Liver (tissue), 3 donors: ENCODE measurements around the gene ERC2.

Experiments
- CTCF ChIP-seq: fragments of 150-350 bp; IDR thresholded peaks from 2 replicates; pipeline ENCODE4 v1.5.1; 2017; ENCODE audit warnings: improper control_type of control experiment, low read depth, low read length; ENCODE audit not compliant: missing input control
- EGR1 ChIP-seq, 2 donors: IDR thresholded peaks; 2 replicates each; pipeline ENCODE4 v1.6.1; 2016 to 2018; ENCODE audit warnings: antibody characterized with exemption in 2 of 2, low read depth in 2 of 2
- FOXA1 ChIP-seq: IDR thresholded peaks from 2 replicates; pipeline ENCODE4 v1.6.1; 2016; ENCODE audit warnings: antibody characterized with exemption
- GABPA ChIP-seq, 2 donors: IDR thresholded peaks in 1 of 2; conservative IDR thresholded peaks in 1 of 2; 2 replicates each; pipeline ENCODE4 v1.6.1; 2016; ENCODE audit warnings: antibody characterized with exemption in 2 of 2, mild to moderate bottlenecking in 1 of 2, moderate library complexity in 1 of 2
- JUND ChIP-seq, 2 donors: IDR thresholded peaks; 2 replicates each; pipeline ENCODE4 v1.6.1; 2016; ENCODE audit warnings: antibody characterized with exemption in 2 of 2
- MAX ChIP-seq: IDR thresholded peaks from 2 replicates; pipeline ENCODE4 v1.6.1; 2016; ENCODE audit warnings: antibody characterized with exemption
- RAD21 ChIP-seq, 2 donors: IDR thresholded peaks; 2 replicates each; pipeline ENCODE4 v1.6.1; 2016; ENCODE audit warnings: antibody characterized with exemption in 2 of 2, mild to moderate bottlenecking in 2 of 2
- SP1 ChIP-seq: IDR thresholded peaks from 2 replicates; pipeline ENCODE4 v1.6.1; 2018; ENCODE audit warnings: antibody characterized with exemption, mild to moderate bottlenecking
- TAF1 ChIP-seq: conservative IDR thresholded peaks from 2 replicates; pipeline ENCODE4 v1.6.1; 2016; ENCODE audit warnings: antibody characterized with exemption, mild to moderate bottlenecking
- YY1 ChIP-seq: IDR thresholded peaks from 2 replicates; pipeline ENCODE4 v1.6.1; 2016; ENCODE audit warnings: antibody characterized with exemption, mild to moderate bottlenecking
- TF ChIP-seq, protein P1 (sequence below): IDR thresholded peaks from 2 replicates; pipeline ENCODE4 v1.6.1; 2016; ENCODE audit warnings: antibody characterized with exemption
- TF ChIP-seq, protein P2 (sequence below): IDR thresholded peaks from 2 replicates; pipeline ENCODE4 v1.6.1; 2016; ENCODE audit warnings: antibody characterized with exemption, mild to moderate bottlenecking
- donor health status: healthy.
- donor health status: healthy.

GRCh38 chr3:55692957-55693558 is 775.2 kb downstream of the ERC2 start:
- TF ChIP-seq CTCF (no peak), FOXA1 (no peak), GABPA (IDR thresholded peaks at IDR 0.05 in 1 of 2, conservative IDR thresholded peaks at IDR 0.05 in 1 of 2) (no peak), MAX (no peak), EGR1 (IDR thresholded peaks at IDR 0.05; ENCODE audit: low read depth in 2 of 2) (no peak), TAF1 (no peak), JUND (IDR thresholded peaks at IDR 0.05) (no peak), RAD21 (IDR thresholded peaks at IDR 0.05) (no peak), SP1 (no peak), YY1 (no peak)
- TF ChIP-seq, protein P1, sequence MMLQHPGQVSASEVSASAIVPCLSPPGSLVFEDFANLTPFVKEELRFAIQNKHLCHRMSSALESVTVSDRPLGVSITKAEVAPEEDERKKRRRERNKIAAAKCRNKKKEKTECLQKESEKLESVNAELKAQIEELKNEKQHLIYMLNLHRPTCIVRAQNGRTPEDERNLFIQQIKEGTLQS: no peak
- TF ChIP-seq, protein P2, sequence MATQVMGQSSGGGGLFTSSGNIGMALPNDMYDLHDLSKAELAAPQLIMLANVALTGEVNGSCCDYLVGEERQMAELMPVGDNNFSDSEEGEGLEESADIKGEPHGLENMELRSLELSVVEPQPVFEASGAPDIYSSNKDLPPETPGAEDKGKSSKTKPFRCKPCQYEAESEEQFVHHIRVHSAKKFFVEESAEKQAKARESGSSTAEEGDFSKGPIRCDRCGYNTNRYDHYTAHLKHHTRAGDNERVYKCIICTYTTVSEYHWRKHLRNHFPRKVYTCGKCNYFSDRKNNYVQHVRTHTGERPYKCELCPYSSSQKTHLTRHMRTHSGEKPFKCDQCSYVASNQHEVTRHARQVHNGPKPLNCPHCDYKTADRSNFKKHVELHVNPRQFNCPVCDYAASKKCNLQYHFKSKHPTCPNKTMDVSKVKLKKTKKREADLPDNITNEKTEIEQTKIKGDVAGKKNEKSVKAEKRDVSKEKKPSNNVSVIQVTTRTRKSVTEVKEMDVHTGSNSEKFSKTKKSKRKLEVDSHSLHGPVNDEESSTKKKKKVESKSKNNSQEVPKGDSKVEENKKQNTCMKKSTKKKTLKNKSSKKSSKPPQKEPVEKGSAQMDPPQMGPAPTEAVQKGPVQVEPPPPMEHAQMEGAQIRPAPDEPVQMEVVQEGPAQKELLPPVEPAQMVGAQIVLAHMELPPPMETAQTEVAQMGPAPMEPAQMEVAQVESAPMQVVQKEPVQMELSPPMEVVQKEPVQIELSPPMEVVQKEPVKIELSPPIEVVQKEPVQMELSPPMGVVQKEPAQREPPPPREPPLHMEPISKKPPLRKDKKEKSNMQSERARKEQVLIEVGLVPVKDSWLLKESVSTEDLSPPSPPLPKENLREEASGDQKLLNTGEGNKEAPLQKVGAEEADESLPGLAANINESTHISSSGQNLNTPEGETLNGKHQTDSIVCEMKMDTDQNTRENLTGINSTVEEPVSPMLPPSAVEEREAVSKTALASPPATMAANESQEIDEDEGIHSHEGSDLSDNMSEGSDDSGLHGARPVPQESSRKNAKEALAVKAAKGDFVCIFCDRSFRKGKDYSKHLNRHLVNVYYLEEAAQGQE: no peak
